D341Med (cell line): ENCODE data around the gene WWOX.

Source experiments
- DNase-seq: peaks from one replicate; pipeline ENCODE4 v3.0.0; 2012; ENCODE audit warnings: low spot score

Gene WWOX

DNA sequence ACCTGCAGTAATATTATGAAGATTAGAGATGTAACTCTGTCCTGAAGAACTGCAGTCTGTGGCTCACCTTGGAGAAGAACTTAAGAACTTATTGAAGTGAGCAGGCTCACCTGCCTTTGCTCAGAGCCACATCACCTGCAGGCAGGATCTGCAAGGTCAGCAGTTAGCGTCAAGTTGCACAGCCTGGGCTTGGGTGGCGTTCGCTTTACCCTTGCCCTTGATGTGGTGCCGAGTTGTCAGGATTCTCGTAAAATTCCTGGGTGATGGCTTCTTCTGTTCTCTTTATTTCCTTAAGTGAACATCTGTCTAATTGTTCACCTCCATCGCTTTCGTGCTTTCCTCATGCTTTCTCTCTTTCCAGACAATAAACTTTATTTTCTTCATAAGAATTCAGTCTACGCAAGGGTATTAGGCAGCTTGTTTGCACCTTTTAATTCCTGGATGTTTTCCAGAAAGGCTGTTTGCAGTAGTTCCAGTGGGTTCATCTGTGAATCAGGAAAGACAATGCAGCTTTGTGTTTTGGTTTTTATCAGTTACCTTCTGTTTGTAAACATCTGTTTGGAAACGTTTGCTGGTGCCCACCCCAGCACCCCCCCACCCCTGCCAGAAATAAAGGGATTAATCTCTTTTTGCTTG, 254.3 kb downstream of the WWOX start:
- peak; percentile 31 for DNase-seq

- DNase-seq, result no peak
Observed at GRCh38 chr16:78362524-78363135, 263.2 kb downstream of the WWOX start.

DNA sequence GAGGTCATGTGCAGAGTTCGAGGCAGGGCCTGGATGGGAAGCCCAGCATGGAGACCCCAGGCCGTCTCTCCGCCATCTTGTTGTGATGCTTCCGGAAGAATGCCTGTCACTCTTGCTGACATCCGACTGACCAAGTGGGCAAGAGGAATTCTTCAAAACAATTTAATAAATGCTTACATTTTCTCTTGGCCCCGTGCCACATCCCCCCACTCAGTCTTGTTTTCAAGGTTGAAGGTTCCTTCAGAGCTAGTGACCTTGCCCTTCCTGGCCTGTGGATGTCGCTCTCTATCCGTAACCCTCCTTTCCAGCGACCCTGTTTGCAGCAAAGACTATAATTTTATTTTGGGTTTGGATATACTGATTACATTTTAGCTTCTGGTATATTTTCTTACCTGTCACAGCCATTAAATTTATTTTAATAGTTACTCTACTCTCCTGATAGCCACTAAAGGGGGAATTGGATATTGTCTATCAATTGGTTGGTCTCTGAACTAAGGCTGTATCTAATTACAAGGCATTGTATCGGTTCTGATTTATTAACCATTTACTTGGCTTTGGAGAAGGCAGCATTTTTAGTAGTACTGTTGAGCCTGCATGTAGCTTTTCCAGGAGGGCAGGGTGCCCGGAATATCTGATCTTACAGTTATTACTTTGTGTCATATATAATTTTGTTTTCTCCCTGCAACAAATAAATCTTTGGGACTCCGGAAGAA, 264.5 kb downstream of the WWOX start:
- DNase-seq, result no peak

DNA sequence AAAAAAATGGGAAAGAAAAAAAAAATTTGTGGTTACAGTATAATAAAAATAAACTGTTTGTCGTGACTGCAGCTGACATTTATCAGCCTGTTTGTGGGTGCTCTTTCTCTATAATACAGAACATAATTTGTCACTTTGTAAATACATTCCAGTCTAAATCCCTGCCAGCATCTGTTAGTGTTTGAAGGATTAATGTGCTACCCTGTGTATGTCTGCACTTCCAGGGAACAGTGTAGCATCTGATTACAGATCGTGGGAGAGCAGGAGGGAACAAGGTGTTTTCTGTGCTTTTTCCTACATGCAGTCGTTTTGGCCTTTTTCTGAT, 265.1 kb downstream of the WWOX start:
- DNase-seq, result peak; percentile 50

- no peak for DNase-seq
Observed at GRCh38 chr16:78365366-78365765, 265.9 kb downstream of the WWOX start.

GRCh38 chr16:78368121-78369102, 269.0 kb downstream of the WWOX start:
- no peak for DNase-seq

DNA sequence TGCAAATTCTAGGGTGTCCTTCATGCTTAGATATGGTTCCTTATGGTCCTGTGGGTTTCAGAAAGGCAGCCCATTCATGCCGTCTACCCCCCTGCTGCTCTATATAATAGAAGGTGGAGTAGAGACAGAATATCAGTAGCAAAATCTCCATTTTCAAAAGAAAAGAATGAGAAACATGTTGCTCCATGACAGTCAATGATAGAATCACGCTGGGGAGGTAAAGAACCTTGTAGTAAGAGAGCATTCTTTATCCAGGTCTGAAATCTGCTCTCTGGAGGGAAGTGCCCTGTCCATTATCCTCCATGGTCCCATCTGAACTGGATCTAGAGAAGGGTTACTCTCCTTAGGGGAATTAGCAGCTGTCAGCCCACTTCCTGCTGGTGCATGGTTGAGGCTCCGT, 272.8 kb downstream of the WWOX start:
- DNase-seq, result no peak

DNA sequence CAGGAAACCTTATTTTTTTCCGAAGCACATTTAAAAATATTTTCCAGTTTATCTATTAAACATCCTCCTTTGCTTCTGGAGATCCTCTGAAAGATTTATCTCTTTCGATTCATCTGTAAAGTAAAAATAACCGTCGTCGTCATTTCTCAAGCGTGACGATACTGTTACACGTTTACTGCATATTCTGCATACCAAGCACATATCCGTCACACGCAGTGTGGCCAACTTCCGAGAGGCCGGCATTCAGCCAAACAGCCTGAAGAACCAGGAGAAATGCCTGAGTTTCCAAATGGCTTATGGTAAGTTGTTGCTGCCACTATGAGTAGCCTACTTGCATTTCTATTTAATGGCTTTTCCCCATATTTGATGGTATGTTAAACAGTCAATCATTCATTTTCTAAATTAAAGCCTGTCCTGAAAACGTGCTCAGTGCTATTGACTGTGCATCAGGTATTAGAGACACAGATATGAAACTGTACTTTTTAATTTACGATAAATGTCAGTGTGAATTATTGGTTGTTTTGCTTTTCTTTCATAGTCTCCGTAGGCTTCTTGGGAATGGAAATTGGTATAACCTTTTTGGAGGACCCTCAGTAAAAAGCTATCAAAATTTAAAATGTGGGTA, 275.7 kb downstream of the WWOX start:
- no peak for DNase-seq

DNA sequence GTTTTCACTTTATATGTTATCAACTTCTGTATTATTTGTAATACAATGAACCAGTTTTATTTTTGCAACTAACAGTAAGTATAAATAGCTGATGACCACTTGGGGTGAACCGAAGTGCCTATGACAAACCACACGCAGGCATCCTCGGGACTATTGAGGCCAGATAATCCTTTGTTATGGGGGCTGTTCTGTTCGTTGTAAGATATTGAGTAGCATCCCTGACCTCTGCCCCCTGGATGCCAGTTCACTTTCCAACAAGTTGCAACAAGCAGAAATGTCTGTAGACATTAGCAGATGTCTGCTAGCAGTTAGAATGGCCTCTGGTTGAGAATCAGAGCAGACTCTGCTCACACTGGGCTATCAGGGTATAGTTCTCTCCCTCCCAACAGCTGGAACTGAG, 277.0 kb downstream of the WWOX start:
- no peak for DNase-seq

- DNase-seq, result no peak
Observed at GRCh38 chr16:78377312-78377711, 277.9 kb downstream of the WWOX start.

DNA sequence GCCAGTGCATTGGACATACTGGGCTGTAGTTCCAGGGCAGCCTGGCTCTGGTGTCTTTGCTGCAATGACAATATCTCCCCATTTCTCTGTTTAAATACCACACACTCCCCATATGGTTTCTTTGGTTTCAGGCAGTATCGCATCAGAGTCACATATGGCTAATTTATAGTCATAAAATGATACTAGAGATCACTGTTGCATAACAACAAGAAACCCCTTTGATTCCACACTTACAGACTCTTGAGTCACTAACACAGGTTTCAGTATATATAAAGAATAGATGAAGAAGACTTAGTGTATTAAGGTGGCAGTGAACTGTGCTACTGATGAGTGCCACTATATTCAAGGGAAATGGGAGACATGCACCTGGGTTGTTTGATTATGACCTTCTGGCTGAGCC, 281.6 kb downstream of the WWOX start:
- DNase-seq, result no peak

GRCh38 chr16:78383118-78383517, 283.7 kb downstream of the WWOX start:
- no peak for DNase-seq

DNA sequence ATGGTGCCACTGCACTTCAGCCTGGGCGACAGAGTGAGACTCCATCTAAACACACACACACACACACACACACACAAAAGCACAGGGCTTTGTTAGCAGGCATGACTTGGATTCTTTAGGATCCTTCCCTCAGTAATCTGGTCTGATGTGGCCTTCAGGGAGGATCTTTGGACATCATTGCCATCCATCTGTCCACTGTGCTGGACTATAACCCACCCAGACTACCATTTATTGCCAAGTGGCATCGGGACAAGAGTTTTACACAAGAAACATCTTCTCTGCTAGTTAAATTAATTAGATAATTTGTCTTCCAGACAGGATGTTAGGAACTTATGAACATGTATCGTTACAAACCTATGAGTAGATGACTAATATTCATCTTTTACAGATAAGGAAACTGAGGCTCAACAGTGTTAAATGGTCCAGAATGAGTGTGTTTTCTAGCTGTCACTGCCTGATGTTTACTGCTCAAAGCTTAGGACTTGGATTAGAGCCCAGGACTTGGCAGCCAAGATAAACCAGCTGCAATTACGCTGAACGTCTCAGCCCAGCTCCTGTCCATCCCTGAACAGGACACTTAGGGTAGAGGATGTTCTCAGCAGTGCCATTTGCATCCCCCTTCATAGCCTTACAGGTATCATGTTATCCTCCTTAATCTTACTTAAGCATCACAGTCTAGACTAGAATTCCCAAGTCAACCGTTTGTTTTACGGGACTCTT, 285.8 kb downstream of the WWOX start:
- DNase-seq, result no peak

- no peak for DNase-seq
Observed at GRCh38 chr16:78386557-78387324, 287.3 kb downstream of the WWOX start.

- DNase-seq, result no peak
Observed at GRCh38 chr16:78389009-78389498, 289.6 kb downstream of the WWOX start.

DNA sequence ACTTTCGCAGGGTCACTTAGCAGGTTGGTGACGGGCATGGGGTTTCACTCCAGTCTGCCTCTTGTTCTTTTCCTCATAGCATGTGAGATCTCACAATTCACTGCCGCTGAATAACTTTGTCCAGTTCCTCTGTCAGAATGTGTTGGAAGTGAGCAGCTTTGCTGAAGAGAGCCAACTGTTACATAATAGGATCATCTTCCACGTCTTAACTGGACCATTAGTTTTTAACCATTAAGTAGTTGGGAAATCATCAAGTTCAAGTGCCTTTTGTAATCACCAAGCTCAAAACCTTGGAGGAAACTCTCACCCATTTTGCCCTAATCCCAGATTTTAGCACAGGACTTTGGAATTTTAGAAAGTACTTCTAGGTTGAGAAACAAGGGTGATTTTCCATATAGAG, 290.6 kb downstream of the WWOX start:
- no peak for DNase-seq

- no peak for DNase-seq
Observed at GRCh38 chr16:78390508-78391324, 291.3 kb downstream of the WWOX start.

DNA sequence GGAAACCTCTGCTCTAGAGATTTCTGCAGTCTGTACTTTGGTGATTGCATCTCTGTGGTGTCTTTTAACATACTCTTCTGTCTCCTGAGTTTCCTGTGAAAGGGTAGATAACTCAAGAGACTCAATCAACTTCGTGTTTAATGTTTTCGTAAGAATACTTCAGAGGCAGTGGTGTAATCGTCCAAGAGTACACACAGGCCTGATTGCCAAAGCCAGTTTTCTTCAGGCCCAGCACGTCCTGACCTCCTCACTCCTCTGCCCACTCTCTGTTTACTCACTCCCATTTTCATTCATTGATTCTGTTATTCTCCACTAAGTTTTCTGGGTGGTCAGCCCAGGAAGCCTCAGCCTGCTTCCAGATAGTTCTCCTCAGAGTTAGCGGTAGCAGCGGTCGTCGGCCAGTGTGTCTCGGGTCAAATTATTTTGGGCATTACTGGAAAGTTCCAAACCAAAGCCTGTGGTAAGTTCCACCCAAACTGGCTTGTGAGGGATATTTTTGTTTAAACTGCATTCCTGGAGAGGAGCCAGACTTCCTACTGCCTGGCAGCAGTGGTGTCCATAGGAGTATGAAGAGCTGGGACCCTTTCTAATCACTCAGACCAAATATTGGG, 293.2 kb downstream of the WWOX start:
- no peak for DNase-seq

DNA sequence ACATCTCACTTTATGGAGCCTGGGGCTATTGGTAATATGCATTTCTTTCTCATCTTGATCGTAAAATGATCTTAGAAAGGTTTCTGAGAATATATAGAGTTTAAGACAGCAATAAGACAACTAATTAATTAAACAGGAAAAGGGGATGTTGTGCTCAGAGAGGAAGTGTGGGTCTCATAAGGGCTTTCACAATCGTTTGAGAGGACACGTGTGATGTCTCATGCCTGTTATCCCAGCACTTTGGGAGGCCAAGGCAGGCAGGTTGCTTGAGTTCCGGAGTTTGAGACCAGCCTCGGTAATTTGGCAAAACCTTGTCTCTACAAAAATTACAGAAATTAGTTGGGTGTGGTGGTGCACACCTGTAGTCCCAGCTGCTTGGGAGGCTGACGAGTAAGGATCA, 295.6 kb downstream of the WWOX start:
- no peak for DNase-seq
